Measurements from ENCODE around the gene JOSD2.
"Not testable (repeated sequence)": the region's sequence is repeated elsewhere in the genome, so short reads cannot be mapped to it uniquely, and the experiment has no call there.

The JOSD2 gene

GRCh38 chr19:50546527-50547221 is 35.7 kb upstream of the JOSD2 start:
- DNase-seq: no peak

- no peak for DNase-seq
Measured at GRCh38 chr19:50542943-50543342, 32.0 kb upstream of the JOSD2 start.

GRCh38 chr19:50537769-50538230 is 26.8 kb upstream of the JOSD2 start:
- DNase-seq: peak; percentile 91

- DNase-seq: no peak
Measured at GRCh38 chr19:50537306-50537685, 26.3 kb upstream of the JOSD2 start.

- no peak for DNase-seq
Measured at GRCh38 chr19:50536662-50537305, 25.8 kb upstream of the JOSD2 start.

GRCh38 chr19:50535672-50536187 is 24.7 kb upstream of the JOSD2 start:
- no peak for DNase-seq

- no peak for DNase-seq
Measured at GRCh38 chr19:50534478-50534877, 23.5 kb upstream of the JOSD2 start.

- DNase-seq: no peak
Measured at GRCh38 chr19:50532952-50533351, 22.0 kb upstream of the JOSD2 start.

- DNase-seq: no peak
Measured at GRCh38 chr19:50531171-50531612, 20.2 kb upstream of the JOSD2 start.

GRCh38 chr19:50528052-50528451 is 17.1 kb upstream of the JOSD2 start:
- DNase-seq: not testable (repeated sequence)

- DNase-seq: no peak
Measured at GRCh38 chr19:50522881-50523280, 11.9 kb upstream of the JOSD2 start.

- DNase-seq: no peak
Measured at GRCh38 chr19:50520822-50521465, 10.0 kb upstream of the JOSD2 start.

GRCh38 chr19:50519006-50519575 is 8.1 kb upstream of the JOSD2 start:
- DNase-seq: no peak

- DNase-seq: no peak
Measured at GRCh38 chr19:50518091-50519005, 7.4 kb upstream of the JOSD2 start.

- no peak for DNase-seq
Measured at GRCh38 chr19:50517704-50518075, 6.7 kb upstream of the JOSD2 start.

- DNase-seq: no peak
Measured at GRCh38 chr19:50516964-50517703, 6.1 kb upstream of the JOSD2 start.

GRCh38 chr19:50516456-50516855 is 5.5 kb upstream of the JOSD2 start:
- DNase-seq: no peak

- DNase-seq: no peak
Measured at GRCh38 chr19:50515168-50515561, 4.2 kb upstream of the JOSD2 start.

- peak; percentile 80 for DNase-seq
Measured at GRCh38 chr19:50514346-50515167, 3.6 kb upstream of the JOSD2 start.

- DNase-seq: peak; percentile 36
Measured at GRCh38 chr19:50513746-50514345, 2.9 kb upstream of the JOSD2 start, which contains the start of gene ASPDH. ASPDH (minus strand) TSS chr19:50513913; CDS start chr19:50513823, 90 bp downstream.

All from midbrain (tissue), 1 donor.